AG04449 (cell line): Measurements from ENCODE around the gene FAU.
A peak's percentile ranks its signal among the peaks of the same experiment; 100 is the strongest.
"Not testable (repeated sequence)": the region's sequence is repeated elsewhere in the genome, so short reads cannot be mapped to it uniquely, and the experiment has no call there.

Experiments
- CTCF ChIA-PET: fragments of 350-600 bp; formaldehyde crosslinking; extraction: SDS; loops from one replicate; lab custom pipeline; 2021; ENCODE audit warnings: antibody characterized with exemption; lab: Yijun Ruan, JAX
- POLR2A ChIA-PET: fragments of 400-600, 350-600 bp; formaldehyde crosslinking; extraction: SDS; loops from one replicate; lab custom pipeline; 2020; ENCODE audit warnings: antibody characterized with exemption, inconsistent platforms; lab: Yijun Ruan, JAX
- DNase-seq: peaks from one replicate; pipeline ENCODE4 v3.0.0-alpha.2; 2010; ENCODE audit warnings: low read depth, low spot score
- H3K4me3 ChIP-seq: 2 replicates; pipeline ENCODE4 v1.5.1; 2011; ENCODE audit warnings: low read depth, mild to moderate bottlenecking, control low read depth, low read length
- TF ChIP-seq, protein P1 (sequence below): IDR thresholded peaks from one replicate; pipeline ENCODE4 v1.5.1; 2011; ENCODE audit warnings: mild to moderate bottlenecking, moderate library complexity, low read length, control low read depth, inconsistent platforms; ENCODE audit not compliant: insufficient read depth; ENCODE audit errors: missing control alignments

FAU gene

DNA sequence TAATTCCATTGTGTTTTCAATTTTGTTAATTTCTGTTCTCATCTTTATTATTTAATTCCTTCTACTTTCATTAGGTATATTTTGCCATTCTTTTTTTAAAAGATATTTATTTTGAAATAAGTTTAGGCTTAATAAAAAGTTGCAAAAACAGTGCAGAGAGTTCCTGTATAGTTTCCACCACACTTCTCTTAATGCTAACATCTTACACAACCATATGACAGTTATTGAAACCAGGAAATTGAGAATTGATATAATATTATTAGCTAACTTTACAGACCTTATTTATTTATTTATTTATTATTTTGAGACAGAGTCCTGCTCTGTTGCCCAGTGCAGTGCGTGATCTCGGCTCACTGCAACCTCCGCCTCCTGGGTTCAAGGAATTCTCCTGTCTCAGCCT is 34.3 kb upstream of the FAU start:
- no peak for DNase-seq
- ChIA-PET CTCF (interaction anchor here (0.9 to 1.3 kb wide), 2 partner anchors 10 to 159 kb away, joined by 3 read pairs; no protein-coding TSS in a partner anchor), POLR2A (no interaction called here)
- TF ChIP-seq, protein P1, sequence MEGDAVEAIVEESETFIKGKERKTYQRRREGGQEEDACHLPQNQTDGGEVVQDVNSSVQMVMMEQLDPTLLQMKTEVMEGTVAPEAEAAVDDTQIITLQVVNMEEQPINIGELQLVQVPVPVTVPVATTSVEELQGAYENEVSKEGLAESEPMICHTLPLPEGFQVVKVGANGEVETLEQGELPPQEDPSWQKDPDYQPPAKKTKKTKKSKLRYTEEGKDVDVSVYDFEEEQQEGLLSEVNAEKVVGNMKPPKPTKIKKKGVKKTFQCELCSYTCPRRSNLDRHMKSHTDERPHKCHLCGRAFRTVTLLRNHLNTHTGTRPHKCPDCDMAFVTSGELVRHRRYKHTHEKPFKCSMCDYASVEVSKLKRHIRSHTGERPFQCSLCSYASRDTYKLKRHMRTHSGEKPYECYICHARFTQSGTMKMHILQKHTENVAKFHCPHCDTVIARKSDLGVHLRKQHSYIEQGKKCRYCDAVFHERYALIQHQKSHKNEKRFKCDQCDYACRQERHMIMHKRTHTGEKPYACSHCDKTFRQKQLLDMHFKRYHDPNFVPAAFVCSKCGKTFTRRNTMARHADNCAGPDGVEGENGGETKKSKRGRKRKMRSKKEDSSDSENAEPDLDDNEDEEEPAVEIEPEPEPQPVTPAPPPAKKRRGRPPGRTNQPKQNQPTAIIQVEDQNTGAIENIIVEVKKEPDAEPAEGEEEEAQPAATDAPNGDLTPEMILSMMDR: no peak
- H3K4me3 ChIP-seq: no peak overlapping the region

DNA sequence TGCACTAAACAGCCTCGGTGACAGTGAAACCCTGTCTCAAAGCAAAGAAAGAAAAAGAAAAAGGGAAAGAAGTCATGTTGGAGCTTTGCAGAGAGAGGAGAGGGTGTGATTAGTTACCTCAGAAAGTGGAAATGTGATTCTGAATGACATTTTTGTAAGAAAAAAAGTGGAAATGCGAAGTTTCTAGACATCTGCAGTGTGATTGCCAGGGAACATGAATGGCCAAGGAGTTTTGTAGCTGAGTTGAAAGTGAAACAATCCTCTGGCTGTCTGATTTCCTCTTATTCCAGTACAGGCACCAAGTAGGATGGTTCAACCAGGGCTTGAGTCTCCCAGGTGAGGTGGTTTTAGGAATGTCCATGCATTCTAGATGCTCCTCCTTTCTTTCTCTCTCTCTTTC is 30.2 kb upstream of the FAU start:
- no peak for DNase-seq
- H3K4me3 ChIP-seq: no peak overlapping the region
- CTCF ChIA-PET: no interaction called here
- POLR2A ChIA-PET: interaction anchor here (1.9 kb wide), 1 partner anchor 17 kb away, joined by 4 read pairs; no protein-coding TSS in a partner anchor
- TF ChIP-seq, protein P1: no peak

DNA sequence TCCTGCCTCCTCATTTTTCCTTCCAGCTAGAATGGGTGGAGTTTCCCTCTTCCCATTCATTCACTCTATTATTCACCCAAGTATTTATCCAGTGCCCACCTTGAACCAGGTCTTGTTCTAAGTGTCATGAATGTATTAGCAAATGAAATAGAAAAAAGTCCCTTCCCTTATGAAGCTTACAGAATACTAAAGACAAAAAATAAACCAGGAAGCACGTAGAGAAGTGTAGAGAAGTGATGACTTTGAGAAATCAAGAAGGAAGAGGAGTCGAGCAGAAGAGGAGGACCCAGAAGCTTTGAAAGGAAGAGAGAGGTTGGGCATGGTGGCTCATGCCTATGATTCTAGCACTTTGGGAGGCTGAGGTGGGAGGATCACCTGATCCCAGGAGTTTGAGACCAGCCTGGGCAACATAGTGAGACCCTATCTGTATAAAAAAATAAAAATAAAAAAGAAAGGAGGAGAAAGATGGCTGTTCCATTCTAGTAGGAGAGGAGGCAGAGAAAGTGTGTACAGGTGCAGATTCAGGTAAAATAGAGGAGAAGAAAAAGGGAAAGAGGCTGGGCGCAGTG is 29.5 kb upstream of the FAU start:
- H3K4me3 ChIP-seq: no peak overlapping the region
- ChIA-PET POLR2A (interaction anchor here (1.9 kb wide), 1 partner anchor 16 kb away, joined by 4 read pairs; no protein-coding TSS in a partner anchor), CTCF (no interaction called here)
- TF ChIP-seq, protein P1: no peak
- no peak for DNase-seq

DNA sequence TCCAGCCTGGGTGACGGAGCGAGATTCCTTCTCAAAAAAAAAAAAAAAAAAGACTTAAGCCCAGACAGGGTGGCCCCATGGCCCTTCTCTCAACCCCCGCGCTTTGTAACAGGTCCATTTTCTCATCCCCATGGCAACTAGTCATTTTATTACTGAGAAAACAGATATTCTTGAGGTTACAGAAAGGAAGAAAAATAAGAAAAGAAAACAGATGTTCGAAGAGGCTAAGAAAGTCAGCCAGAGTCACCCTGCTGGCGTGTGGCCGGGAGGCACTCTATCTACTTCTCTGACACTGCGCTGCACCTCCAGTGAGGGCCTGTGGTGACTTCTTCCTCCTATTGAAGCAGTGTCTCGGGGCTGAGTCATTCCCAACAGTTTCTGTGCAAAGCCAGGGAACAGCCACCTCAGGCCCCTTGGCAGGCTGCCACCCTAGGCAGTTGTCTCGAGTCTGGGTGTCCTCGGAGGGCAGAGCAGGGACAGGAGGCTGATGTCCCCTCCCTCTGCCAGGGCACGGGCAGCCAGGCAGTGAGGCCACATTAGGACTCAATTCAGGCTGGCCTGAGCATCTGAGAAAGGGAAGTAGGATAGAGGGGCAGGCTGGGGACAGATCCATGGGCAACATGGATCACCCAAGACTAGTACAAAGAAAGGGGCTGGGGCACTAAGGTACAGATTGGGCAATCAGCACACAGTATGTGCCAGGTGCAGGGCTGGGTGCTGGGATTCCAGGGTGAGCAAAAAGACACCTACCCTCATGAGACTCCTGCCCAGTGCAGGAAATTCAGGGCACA is 28.8 kb upstream of the FAU start:
- peak; percentile 38 for DNase-seq
- CTCF ChIA-PET: no interaction called here
- POLR2A ChIA-PET: interaction anchor here (1.9 kb wide), 1 partner anchor 16 kb away, joined by 4 read pairs; no protein-coding TSS in a partner anchor

DNA sequence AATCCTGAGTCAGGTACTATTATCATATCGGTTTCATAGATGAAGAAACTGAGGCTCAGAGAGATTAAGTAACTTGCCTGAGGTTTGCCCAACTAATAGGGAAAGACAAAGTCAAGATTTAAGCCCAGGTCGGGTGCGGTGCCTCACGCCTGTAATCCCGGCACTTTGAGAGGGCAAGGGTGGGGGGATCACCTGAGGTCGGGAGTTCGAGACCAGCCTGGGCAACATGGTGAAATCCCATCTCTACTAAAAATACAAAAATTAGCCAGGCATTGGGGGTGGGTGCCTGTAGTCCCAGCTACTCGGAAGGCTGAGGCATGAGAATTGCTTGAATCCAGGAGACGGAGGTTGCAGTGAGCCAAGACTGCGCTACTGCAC is 28.2 kb upstream of the FAU start:
- DNase-seq, H3K4me3 ChIP-seq, POLR2A ChIA-PET, CTCF ChIA-PET: not testable (repeated sequence)

More for the DNA sequence above, 28.8 kb upstream of the FAU start:
- H3K4me3 ChIP-seq: no peak overlapping the region
- TF ChIP-seq, protein P1: no peak

DNA sequence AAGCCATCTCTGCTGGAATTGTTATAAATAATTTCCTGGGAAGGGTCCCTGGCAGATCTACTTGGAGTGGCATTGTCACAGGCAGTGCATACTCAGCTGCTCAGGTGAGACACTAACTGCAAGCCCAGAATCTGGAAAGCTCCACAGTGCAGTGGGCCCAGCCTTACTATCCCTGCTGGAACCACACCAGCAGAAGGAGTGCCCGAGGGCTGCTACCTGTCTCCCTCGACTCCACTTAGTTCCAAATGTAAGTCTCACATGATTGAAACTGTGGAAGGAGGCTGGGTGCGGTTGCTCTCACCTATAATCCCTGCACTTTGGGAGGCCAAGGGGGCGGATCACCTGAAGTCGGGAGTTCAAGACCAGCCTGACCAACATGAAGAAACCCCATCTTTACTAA is 26.7 kb upstream of the FAU start:
- TF ChIP-seq, protein P1: no peak
- no peak for DNase-seq
- ChIA-PET POLR2A (no interaction called here), CTCF (interaction anchor here (1.5 to 1.6 kb wide), 2 partner anchors 13 to 32 kb away, joined by 6 to 11 read pairs; no protein-coding TSS in a partner anchor)
- H3K4me3 ChIP-seq: no peak overlapping the region
